Fibroblast of villous mesenchyme (primary cell): ENCODE results near the gene NDP. TPM values are rescaled to one million over a fixed set of nuclear protein-coding genes. Genes with fewer than 3 reads are reported as not detected.

Experiments used
- DNase-seq: peaks from one replicate; pipeline ENCODE4 v3.0.0-alpha.2; 2010; ENCODE audit warnings: low read depth
- H3K4me3 ChIP-seq: 2 replicates; pipeline ENCODE4 v1.5.1; 2011; ENCODE audit warnings: low read depth, mild to moderate bottlenecking, low read length
- CTCF ChIP-seq: IDR thresholded peaks from 2 replicates; pipeline ENCODE4 v1.5.1; 2012; ENCODE audit warnings: low read depth, mild to moderate bottlenecking, low read length; ENCODE audit not compliant: insufficient read depth
- total RNA-seq: library from RNA; depleted of rRNA; stranded (reverse); fragments of >200 nt; gene quantifications from 2 replicates; pipeline ENCODE4 v1.2.3, GENCODE V29; 2012

The NDP gene
- total RNA-seq, 1 donor, result under 0.01 TPM

- TF ChIP-seq CTCF, result no peak
- DNase-seq, result no peak
- no peak overlapping the region for H3K4me3 ChIP-seq
These were observed 23.3 kb upstream of the NDP start for GRCh38 chrX:43996491-43996890.

GRCh38 chrX:43986083-43986482 is 12.9 kb upstream of the NDP start:
- no peak for TF ChIP-seq CTCF

GRCh38 chrX:43985511-43985910 is 12.3 kb upstream of the NDP start:
- TF ChIP-seq CTCF, result no peak
- no peak overlapping the region for H3K4me3 ChIP-seq
- DNase-seq, result no peak

More at GRCh38 chrX:43986083-43986482, 12.9 kb upstream of the NDP start:
- DNase-seq, result no peak
- H3K4me3 ChIP-seq, result no peak overlapping the region

GRCh38 chrX:43978226-43978625 is 5.0 kb upstream of the NDP start:
- no peak for DNase-seq
- no peak overlapping the region for H3K4me3 ChIP-seq
- TF ChIP-seq CTCF, result no peak

- H3K4me3 ChIP-seq, result no peak overlapping the region
- no peak for TF ChIP-seq CTCF
- no peak for DNase-seq
These were observed 3.0 kb upstream of the NDP start for GRCh38 chrX:43976205-43976604.

- no peak for DNase-seq
- no peak for TF ChIP-seq CTCF
- no peak overlapping the region for H3K4me3 ChIP-seq
These were observed 2.6 kb upstream of the NDP start for GRCh38 chrX:43975796-43976195.

- H3K4me3 ChIP-seq, result no peak overlapping the region
- no peak for DNase-seq
- no peak for TF ChIP-seq CTCF
These were observed 1.7 kb upstream of the NDP start for GRCh38 chrX:43974741-43975465.
